IMR-90 (cell line): ENCODE measurements around the gene LOXL4. TPM values are rescaled to one million over a fixed set of nuclear protein-coding genes. Genes with fewer than 3 reads are reported as not detected.

Experiments used
- ATAC-seq: fragments of 200-7000 bp; cut with Tn5 transposase; 2 replicates; pipeline ENCODE4 v1.9.1; 2020; ENCODE audit warnings: low read depth, mild to moderate bottlenecking, moderate library complexity
- BruUV-seq: library from RNA; stranded (reverse); fragments of 400-500 nt; replicated peaks from 2 replicates; lab custom pipeline; 2021; lab: Mats Ljungman, UMichigan
- CTCF ChIA-PET: fragments of 300-600 bp; formaldehyde crosslinking; extraction: SDS; loops from one replicate; lab custom pipeline; 2021; ENCODE audit warnings: antibody characterized with exemption; lab: Yijun Ruan, JAX
- POLR2A ChIA-PET: fragments of 300-600 bp; sonication (Branson Sonifier 250); formaldehyde crosslinking; loops from one replicate; lab custom pipeline; 2022; ENCODE audit warnings: antibody characterized with exemption; ENCODE audit not compliant: unreplicated experiment; lab: Charles Lee
- DNase-seq: peaks from one replicate; pipeline ENCODE4 v3.0.0; 2013
- H2AFZ ChIP-seq: replicated peaks from 2 replicates; pipeline ENCODE3; 2013; ENCODE audit warnings: low read length, mild to moderate bottlenecking; ENCODE audit not compliant: poor library complexity
- H2AK5ac ChIP-seq: 2 replicates; pipeline ENCODE4 v1.6.1; 2013; ENCODE audit warnings: low read depth, low read length, inconsistent platforms
- H2AK9ac ChIP-seq: replicated peaks from 2 replicates; pipeline ENCODE3; 2013; ENCODE audit warnings: mild to moderate bottlenecking, low read depth, low read length, moderate library complexity; ENCODE audit not compliant: poor library complexity
- H2BK120ac ChIP-seq: 2 replicates; pipeline ENCODE4 v1.6.1; 2013; ENCODE audit warnings: low read depth, low read length, inconsistent platforms
- H2BK15ac ChIP-seq: 3 replicates; pipeline ENCODE4 v1.6.1; 2013; ENCODE audit warnings: low read depth, low read length, inconsistent platforms
- H2BK20ac ChIP-seq: 2 replicates; pipeline ENCODE4 v1.6.1; 2013; ENCODE audit warnings: low read depth, mild to moderate bottlenecking, inconsistent platforms, low read length, moderate library complexity
- H2BK5ac ChIP-seq: 2 replicates; pipeline ENCODE4 v1.6.1; 2013; ENCODE audit warnings: mild to moderate bottlenecking, low read depth, low read length, inconsistent platforms; ENCODE audit not compliant: poor library complexity, severe bottlenecking
- H3K14ac ChIP-seq: replicated peaks from 2 replicates; pipeline ENCODE4 v1.6.1; 2013; ENCODE audit warnings: low read depth, low read length, inconsistent platforms
- H3K18ac ChIP-seq: 2 replicates; pipeline ENCODE4 v1.6.1; 2013; ENCODE audit warnings: low read depth, low read length, control low read depth
- H3K23ac ChIP-seq: 2 replicates; pipeline ENCODE4 v1.6.1; 2013; ENCODE audit warnings: low read depth, low read length, inconsistent platforms
- H3K27ac ChIP-seq: 2 replicates; pipeline ENCODE4 v1.5.1; 2013; ENCODE audit warnings: mild to moderate bottlenecking, control low read depth, low read length; ENCODE audit not compliant: insufficient read depth
- H3K27me3 ChIP-seq: 2 replicates; pipeline ENCODE4 v1.6.1; 2013; ENCODE audit warnings: low read length; ENCODE audit not compliant: control insufficient read depth, insufficient read depth
- H3K36me3 ChIP-seq: 2 replicates; pipeline ENCODE4 v1.6.1; 2013; ENCODE audit warnings: low read length, mixed read lengths; ENCODE audit not compliant: control insufficient read depth, insufficient read depth
- H3K4ac ChIP-seq: 2 replicates; pipeline ENCODE4 v1.6.1; 2013; ENCODE audit warnings: low read depth, low read length, inconsistent platforms
- H3K4me1 ChIP-seq: 2 replicates; pipeline ENCODE4 v1.6.1; 2013; ENCODE audit warnings: low read length, mixed read lengths; ENCODE audit not compliant: control insufficient read depth, insufficient read depth
- H3K4me2 ChIP-seq: 2 replicates; pipeline ENCODE4 v1.6.1; 2013; ENCODE audit warnings: low read depth, mild to moderate bottlenecking, control low read depth, low read length, moderate library complexity
- H3K4me3 ChIP-seq: 2 replicates; pipeline ENCODE4 v1.5.1; 2013; ENCODE audit warnings: low read depth, mild to moderate bottlenecking, control low read depth, low read length, moderate library complexity; ENCODE audit not compliant: insufficient read depth
- H3K56ac ChIP-seq: 2 replicates; pipeline ENCODE4 v1.6.1; 2013; ENCODE audit warnings: low read length, inconsistent platforms; ENCODE audit not compliant: insufficient read depth; ENCODE audit errors: extremely low read depth
- H3K79me1 ChIP-seq, 2 experiments: 2 replicates each; pipeline ENCODE4 v1.6.1; 2013; ENCODE audit warnings: low read length in 2 of 2, inconsistent platforms in 1 of 2, low read depth in 1 of 2
- H3K9ac ChIP-seq: 2 replicates; pipeline ENCODE4 v1.6.1; 2013; ENCODE audit warnings: low read depth, low read length, control low read depth
- H3K9me1 ChIP-seq: 2 replicates; pipeline ENCODE4 v1.6.1; 2013; ENCODE audit warnings: low read length, inconsistent platforms; ENCODE audit not compliant: insufficient read depth
- H3K9me3 ChIP-seq: 2 replicates; pipeline ENCODE4 v1.6.1; 2013; ENCODE audit warnings: low read length; ENCODE audit not compliant: control insufficient read depth, insufficient read depth
- H4K20me1 ChIP-seq: 2 replicates; pipeline ENCODE4 v1.6.1; 2013; ENCODE audit warnings: low read length, inconsistent platforms; ENCODE audit not compliant: insufficient read depth
- H4K5ac ChIP-seq: 2 replicates; pipeline ENCODE4 v1.6.1; 2013; ENCODE audit warnings: mild to moderate bottlenecking, low read depth, low read length, control low read depth
- H4K8ac ChIP-seq, 2 experiments: 2 replicates each; pipeline ENCODE4 v1.6.1; 2013; ENCODE audit warnings: low read depth in 2 of 2, low read length in 2 of 2, control low read depth in 1 of 2, inconsistent platforms in 1 of 2
- H4K91ac ChIP-seq: 2 replicates; pipeline ENCODE4 v1.6.1; 2013; ENCODE audit warnings: low read depth, low read length, inconsistent platforms; ENCODE audit not compliant: insufficient read depth
- BHLHE40 ChIP-seq: fragments of 150-350 bp; IDR thresholded peaks from 2 replicates; pipeline ENCODE4 v1.6.1; 2016; ENCODE audit warnings: mild to moderate bottlenecking, low read depth, low read length
- CHD1 ChIP-seq: IDR thresholded peaks from 2 replicates; pipeline ENCODE4 v1.6.1; 2012; ENCODE audit warnings: low read depth, low read length, improper control_type of control experiment
- CTCF ChIP-seq: conservative IDR thresholded peaks from 2 replicates; pipeline ENCODE4 v1.5.1; 2012; ENCODE audit warnings: mild to moderate bottlenecking, low read depth, low read length, improper control_type of control experiment
- ELK1 ChIP-seq: fragments of 150-350 bp; IDR thresholded peaks from 2 replicates; pipeline ENCODE4 v1.6.1; 2016; ENCODE audit warnings: low read depth, mild to moderate bottlenecking, low read length, moderate library complexity, borderline replicate concordance
- FOS ChIP-seq: fragments of 150-350 bp; IDR thresholded peaks from 2 replicates; pipeline ENCODE4 v1.6.1; 2016; ENCODE audit warnings: low read depth, low read length
- MAFK ChIP-seq: IDR thresholded peaks from 2 replicates; pipeline ENCODE4 v1.6.1; 2012; ENCODE audit warnings: low read depth, low read length, improper control_type of control experiment
- MAZ ChIP-seq: IDR thresholded peaks from 2 replicates; pipeline ENCODE4 v1.6.1; 2012; ENCODE audit warnings: low read depth, mild to moderate bottlenecking, low read length, improper control_type of control experiment, moderate library complexity, borderline replicate concordance
- MXI1 ChIP-seq: IDR thresholded peaks from 2 replicates; pipeline ENCODE4 v1.6.1; 2012; ENCODE audit warnings: low read depth, mild to moderate bottlenecking, low read length, moderate library complexity, borderline replicate concordance
- NFE2L2 ChIP-seq: fragments of 150-350 bp; IDR thresholded peaks from 2 replicates; pipeline ENCODE4 v1.6.1; 2016; ENCODE audit warnings: low read depth, mild to moderate bottlenecking, low read length
- POLR2A ChIP-seq: IDR thresholded peaks from 2 replicates; pipeline ENCODE4 v1.6.1; 2012; ENCODE audit warnings: mild to moderate bottlenecking, low read depth, low read length
- RAD21 ChIP-seq: IDR thresholded peaks from 2 replicates; pipeline ENCODE4 v1.6.1; 2012; ENCODE audit warnings: low read length, improper control_type of control experiment
- RCOR1 ChIP-seq: IDR thresholded peaks from 2 replicates; pipeline ENCODE4 v1.6.1; 2012; ENCODE audit warnings: mild to moderate bottlenecking, low read length, improper control_type of control experiment; ENCODE audit not compliant: insufficient replicate concordance
- RFX5 ChIP-seq: IDR thresholded peaks from 2 replicates; pipeline ENCODE4 v1.8.0; 2012; ENCODE audit warnings: low read depth, mild to moderate bottlenecking, low read length, moderate library complexity
- SMC3 ChIP-seq: fragments of 150-350 bp; IDR thresholded peaks from 2 replicates; pipeline ENCODE4 v1.6.1; 2016; ENCODE audit warnings: low read depth, mild to moderate bottlenecking, antibody characterized with exemption, low read length, moderate library complexity
- USF2 ChIP-seq: fragments of 150-350 bp; IDR thresholded peaks from 2 replicates; pipeline ENCODE4 v1.6.1; 2017; ENCODE audit warnings: mild to moderate bottlenecking, antibody characterized with exemption, low read length, low read depth
- WGBS, 2 experiments: methylation state at CpG; one replicate each; pipeline versions ENCODE4 v1.1.5 to v1.1.7; 2013; ENCODE audit warnings: missing lambda C conversion rate in 2 of 2; ENCODE audit not compliant: insufficient read length in 1 of 2; ENCODE audit errors: extremely low coverage in 2 of 2; 5-methylcytosine and 5-hydroxymethylcytosine counted together
- dilution Hi-C: fragments of 300-500 bp; cut with HindIII; formaldehyde crosslinking; loops from one replicate; pipeline ENCODE4 v1.14.3; 2018; ENCODE audit warnings: low sequenced_read_pairs; ENCODE audit not compliant: unreplicated experiment
- in situ Hi-C: fragments of 300-500 bp; cut with MboI; formaldehyde crosslinking; loops from 3 replicates; pipeline ENCODE4 v1.14.3; 2019; ENCODE audit warnings: low sequenced_read_pairs, inconsistent platforms, mixed read lengths
- intact Hi-C: fragments of 100-400 bp; cut with micrococcal nuclease; formaldehyde crosslinking; loops from 2 replicates; pipeline ENCODE4 v1.10.0; 2022
- polyA plus RNA-seq, 3 experiments: library from polyadenylated mRNA; depleted of rRNA; stranded (reverse); fragments of >200 nt; gene quantifications; 2 replicates each; pipeline ENCODE4 v1.2.3, GENCODE V29; 2012; ENCODE audit warnings: low replicate concordance in 1 of 3
- total RNA-seq: library from RNA; depleted of rRNA; stranded (reverse); fragments of >200 nt; gene quantifications from 2 replicates; pipeline ENCODE4 v1.2.3, GENCODE V29; 2012

Gene LOXL4
- total and polyA plus RNA-seq, 2 of the 4 experiments (the other 2 are of a cell fraction) = 20.8 to 26.7 TPM

GRCh38 chr10:98270073-98270740 lies 2.2 kb upstream of the LOXL4 start:
- H2AK5ac ChIP-seq = peak overlapping the region; percentile 89
- no peak for TF ChIP-seq RFX5
- TF ChIP-seq USF2 = no peak
- no peak for TF ChIP-seq MXI1
- TF ChIP-seq SMC3 = no peak
- no peak for TF ChIP-seq FOS
- no peak for TF ChIP-seq NFE2L2
- no peak for TF ChIP-seq CHD1
- TF ChIP-seq MAFK = no peak
- TF ChIP-seq CTCF = no peak
- no peak for TF ChIP-seq MAZ
- TF ChIP-seq ELK1 = no peak
- TF ChIP-seq POLR2A = no peak
- TF ChIP-seq RAD21 = no peak
- TF ChIP-seq RCOR1 = no peak
- TF ChIP-seq BHLHE40 = no peak

More at GRCh38 chr10:98270073-98270740, 2.2 kb upstream of the LOXL4 start:
- Histone ChIP-seq H2BK20ac (peak overlapping the region; percentile 86), H3K27ac (no peak overlapping the region), H4K8ac (peak overlapping the region; percentile 61 to 64; a peak in 2 of 4 replicates), H3K4me1 (peaks cover 22% of the 10 kb centered on the region), H2BK120ac (peak overlapping the region; percentile 93), H3K23ac (peak overlapping the region; percentile 35; the same call in 1 of the 2 replicates), H3K4me3 (no peak overlapping the region), H2AK9ac (peak overlapping the region; percentile 97), H2AFZ (peak overlapping the region; percentile 89), H3K79me1 (peaks cover 0 to 5% of the 10 kb centered on the region in 2 experiments; a peak in 1 of 4 replicates), H3K14ac (peak overlapping the region; percentile 17), H3K9me1 (peaks cover 15% of the 10 kb centered on the region), H3K18ac (no peak overlapping the region), H3K27me3 (peaks cover 5% of the 10 kb centered on the region; the same call in 1 of the 2 replicates), H3K56ac (peak overlapping the region; percentile 26; the same call in 1 of the 2 replicates), H3K36me3 (no peaks in the 10 kb centered on the region), H4K20me1 (no peaks in the 10 kb centered on the region), H2BK5ac (peak overlapping the region; percentile 38), H3K4me2 (no peak overlapping the region), H3K4ac (peak overlapping the region; percentile 94), H4K5ac (no peak overlapping the region), H2BK15ac (peak overlapping the region; percentile 87; the same call in 2 of the 3 replicates), H3K9ac (no peak overlapping the region), H3K9me3 (no peaks in the 10 kb centered on the region; the same call in 1 of the 2 replicates), H4K91ac (peak overlapping the region; percentile 98)
- intact Hi-C loops = no loop called here
- 58% methylated on average over 3 of the region's 10 CpGs; no CpG with 5 or more reads in 1 of the 2 experiments for WGBS, 2 experiments
- POLR2A ChIA-PET = no interaction called here
- DNase-seq (peak; percentile 36), ATAC-seq (no peak)
- in situ Hi-C loops = no loop called here
- BruUV-seq = no TSS peak
- CTCF ChIA-PET = interaction anchor here (1.0 to 1.7 kb wide), 2 partner anchors 39 to 197 kb away, joined by 4 to 5 read pairs; no protein-coding TSS in a partner anchor
- dilution Hi-C loops = no loop called here
